HG02885 (cell line): ENCODE data around the gene ARMCX4.
"Not testable (repeated sequence)": the region's sequence is repeated elsewhere in the genome, so short reads cannot be mapped to it uniquely, and the experiment has no call there.

Experiments
- ATAC-seq: cut with Tn5 transposase; IDR thresholded peaks from one replicate; pipeline ENCODE4 v1.9.1; 2021; ENCODE audit warnings: mild to moderate bottlenecking; ENCODE audit not compliant: unreplicated experiment, poor library complexity

ARMCX4 gene

DNA sequence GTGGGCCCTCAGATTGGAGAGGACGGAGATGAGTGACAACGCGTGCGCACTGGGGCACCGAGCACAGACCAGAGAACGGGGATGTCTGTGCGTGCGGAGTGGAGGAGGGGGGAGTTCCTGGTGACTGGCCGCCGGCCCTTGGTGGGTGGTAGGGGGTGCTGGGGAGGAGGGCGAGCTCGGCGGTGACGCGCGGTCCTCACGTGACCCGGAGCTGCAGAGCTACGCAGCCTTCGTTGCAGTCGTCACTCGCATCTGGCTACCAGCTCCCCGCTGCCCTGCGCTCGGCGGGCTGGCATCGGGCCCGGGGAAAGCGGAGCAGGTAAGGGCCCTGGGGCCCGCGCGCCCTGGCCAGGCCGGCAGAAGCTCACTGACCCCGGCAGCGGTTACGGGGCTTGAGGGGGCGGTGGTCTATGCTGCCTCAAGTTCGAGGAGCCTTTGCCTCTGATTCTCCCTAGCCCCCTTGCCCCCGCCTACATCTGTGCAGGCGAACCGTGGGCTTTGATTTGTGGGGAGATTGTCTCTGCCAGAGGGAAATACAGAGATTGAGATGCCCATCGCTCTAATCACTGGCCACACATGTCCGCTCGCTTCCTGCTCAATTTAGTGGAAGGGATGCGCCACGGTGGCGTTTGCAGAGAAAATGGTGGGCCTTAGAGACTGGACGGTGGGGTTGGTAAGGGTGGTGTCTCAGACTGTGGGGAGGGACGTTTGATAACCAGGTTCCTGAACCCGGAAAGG, at the start of gene ARMCX4:
ARMCX4 (plus strand) TSS at position 245 of the 738 bp plus-strand sequence. CDS start 3,134 bp downstream, outside the sequence.
- no peak for ATAC-seq

DNA sequence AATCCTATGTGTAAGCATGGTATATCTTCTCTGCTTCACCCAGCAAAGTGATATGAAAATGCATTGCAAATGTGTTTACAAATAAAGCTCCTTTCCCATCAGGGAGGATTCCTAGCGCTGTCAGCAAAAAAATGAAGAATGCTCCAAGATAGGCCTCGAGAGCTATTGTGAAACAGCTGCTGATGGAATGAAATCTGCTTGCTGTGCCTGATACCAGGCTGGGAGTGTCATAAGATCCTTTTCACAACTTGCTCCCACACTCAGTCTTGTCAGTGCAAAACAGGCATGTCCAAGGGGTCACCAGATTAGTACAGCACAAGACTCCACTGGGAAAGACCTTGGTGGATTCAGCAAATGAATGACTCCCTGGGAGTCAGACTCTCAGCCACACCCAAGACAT, 43.2 kb upstream of the ARMCX4 start:
- no peak for ATAC-seq

DNA sequence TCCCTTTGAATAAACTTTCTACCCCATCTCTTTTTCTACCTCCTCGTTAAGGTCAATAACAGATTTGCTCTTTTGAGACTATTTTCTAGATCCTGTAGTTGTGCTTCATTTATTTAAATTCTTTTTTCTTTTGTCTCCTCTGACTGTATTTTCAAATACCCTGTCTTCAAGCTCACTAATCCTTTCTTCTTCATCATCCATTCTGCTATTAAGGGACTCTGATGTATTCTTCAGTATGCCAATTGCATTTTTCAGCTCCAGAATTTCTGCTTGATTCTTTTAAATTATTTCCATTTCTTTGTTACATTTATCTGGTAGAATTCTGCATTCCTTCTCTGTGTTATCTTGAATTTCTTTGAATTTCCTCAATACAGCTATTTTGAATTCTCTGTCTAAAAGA, 36.0 kb upstream of the ARMCX4 start:
- no peak for ATAC-seq

DNA sequence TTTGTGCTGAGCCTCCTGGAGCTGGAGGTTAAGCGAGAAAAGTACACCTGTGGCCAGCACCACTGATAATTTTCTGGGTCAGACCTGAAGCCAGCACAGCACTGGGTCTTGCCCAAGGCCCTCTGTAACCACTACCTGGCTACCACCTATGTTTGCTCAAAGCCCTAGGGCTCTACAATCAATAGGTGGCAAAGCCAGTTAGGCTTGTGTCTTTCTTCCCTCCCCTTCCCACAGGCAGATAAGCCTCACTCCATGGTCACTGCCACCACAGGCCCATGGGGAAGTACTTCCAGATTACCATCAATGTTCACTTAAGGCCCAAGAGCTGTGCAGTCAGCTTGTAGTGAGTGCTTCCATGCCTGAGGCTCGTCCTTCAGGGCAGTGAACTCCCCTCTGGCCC, 35.2 kb upstream of the ARMCX4 start:
- ATAC-seq: no peak

DNA sequence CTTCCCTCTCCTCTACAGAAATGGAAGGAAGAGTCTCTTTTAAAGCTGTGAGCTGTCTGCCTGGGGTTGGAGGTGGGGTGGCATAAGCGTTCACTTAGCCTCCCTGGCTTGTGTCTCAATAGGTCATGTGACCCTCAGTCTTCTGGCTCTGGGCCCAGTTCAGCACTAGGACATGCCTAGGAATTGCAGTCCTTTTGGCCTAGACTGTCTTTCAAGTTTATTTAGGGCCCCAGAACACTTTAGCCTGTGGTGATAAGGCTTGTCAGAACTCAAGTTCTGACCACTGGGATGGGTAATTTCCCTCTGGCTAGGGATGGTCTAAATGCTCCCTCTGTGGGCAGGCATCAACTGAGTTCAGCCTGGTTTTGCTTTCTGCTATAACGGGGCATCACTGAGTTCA, 34.3 kb upstream of the ARMCX4 start:
- no peak for ATAC-seq

DNA sequence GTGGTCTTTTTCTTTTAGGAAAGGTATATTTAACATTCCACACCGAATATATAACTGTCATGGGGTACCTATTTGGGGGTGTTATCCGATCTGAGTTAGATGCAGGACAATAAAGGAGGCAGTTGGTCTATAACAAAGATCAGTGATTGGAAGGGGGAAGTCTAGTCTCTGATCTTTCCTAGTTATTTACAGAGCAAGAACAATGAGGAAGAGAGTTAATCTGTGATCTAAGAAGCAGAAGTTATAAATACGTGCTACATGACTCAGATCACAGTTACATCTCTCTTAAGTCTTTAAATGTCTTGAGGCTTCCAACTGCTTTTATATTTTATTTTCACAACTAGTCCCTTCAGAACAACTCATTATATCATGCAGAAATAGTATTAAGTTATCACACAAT, 33.2 kb upstream of the ARMCX4 start:
- ATAC-seq: no peak

DNA sequence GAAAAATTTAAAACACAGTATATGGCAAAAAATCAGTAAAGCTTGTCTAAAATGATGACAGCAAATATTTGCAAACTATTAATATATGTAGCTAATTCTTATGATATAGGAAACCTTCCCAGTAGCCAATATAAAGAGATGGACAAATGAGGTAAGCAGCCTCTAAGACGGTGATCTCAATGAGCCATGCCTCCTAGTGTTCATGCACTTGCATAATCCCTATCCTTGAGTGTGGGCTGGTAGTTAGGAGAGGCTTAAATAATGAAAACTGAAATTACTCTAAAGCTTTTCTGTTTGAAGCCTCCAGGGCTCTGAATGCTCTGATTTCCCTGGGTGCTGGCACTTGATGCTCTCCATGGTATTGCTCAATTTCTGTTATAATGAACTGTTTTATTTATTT, 24.6 kb upstream of the ARMCX4 start:
- ATAC-seq: no peak

DNA sequence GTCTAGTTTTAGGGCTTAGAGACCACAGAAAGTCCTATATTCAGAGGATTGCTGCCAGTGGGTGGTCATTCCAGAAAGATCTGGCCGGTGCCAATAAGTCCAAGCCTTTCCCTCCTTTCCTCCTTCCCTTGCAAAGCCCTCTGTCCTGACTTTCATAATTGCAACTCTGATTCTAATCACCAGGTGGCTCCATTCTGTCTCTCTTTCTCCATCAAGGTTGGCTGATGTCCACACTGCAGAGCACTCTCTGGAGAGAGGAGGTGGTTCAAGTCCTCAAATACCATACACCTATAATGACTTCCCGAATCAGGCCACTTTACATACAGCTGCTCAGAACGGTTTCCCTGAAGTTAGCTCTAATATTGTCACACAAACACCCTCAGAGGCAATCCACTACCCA, 22.4 kb upstream of the ARMCX4 start:
- ATAC-seq: peak; percentile 58

DNA sequence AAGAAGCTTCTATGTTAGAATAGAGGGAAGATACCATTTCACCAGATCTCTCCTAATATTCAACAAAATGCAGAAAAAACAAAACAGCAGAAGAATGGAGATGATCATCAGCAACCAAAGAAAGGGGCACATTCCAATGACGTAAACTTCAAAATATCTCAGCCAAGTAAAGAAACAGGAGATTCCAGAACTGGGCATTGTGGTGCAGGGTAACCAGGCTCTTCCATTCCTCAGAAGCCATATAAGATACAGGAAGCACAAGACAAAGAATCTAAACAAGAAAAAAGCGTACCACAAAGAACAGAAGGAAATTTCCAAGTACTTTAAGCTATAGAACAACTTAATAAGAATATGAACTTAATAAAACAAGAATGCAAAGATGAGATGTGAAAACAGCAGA, 6.9 kb upstream of the ARMCX4 start:
- ATAC-seq: no peak

DNA sequence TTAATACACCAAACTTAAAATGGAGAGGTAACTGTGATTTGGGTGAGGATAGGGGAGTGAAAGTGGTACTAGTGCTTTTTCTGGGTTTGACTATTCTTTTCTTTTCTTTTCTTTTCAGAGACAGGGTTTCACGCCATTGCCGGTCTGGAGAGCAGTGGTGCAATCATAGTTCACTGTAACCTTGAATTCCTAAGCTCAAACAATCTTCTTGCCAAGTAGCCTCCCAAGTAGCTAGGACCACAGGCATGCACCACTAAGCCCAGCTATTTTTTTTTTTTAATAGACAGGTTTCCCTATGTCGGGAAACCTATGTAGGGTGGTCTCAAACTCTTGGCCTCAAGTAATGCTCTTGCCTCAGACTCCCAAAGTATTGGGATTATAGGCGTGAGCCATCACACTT, 3.0 kb upstream of the ARMCX4 start:
- ATAC-seq: no peak

DNA sequence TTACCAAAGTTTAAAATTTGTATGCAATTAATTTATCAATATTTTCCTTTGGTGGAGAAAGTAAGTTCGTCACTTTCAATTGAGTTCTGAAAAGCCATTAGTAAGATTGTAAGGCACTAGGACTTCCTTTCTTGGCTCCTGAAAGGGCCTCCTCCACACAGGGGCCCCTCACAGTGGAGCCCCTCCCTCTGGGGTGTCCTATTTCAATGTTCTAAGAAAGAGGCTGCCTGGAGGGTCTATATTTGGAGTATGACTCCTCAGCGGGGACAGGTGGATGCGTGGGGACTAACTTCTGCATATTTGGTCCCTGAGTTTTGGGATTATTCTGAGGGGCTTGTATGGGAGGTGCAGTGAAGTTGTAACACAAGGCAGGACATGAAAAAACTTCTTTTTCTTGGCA, 1.6 kb upstream of the ARMCX4 start:
- ATAC-seq: no peak

DNA sequence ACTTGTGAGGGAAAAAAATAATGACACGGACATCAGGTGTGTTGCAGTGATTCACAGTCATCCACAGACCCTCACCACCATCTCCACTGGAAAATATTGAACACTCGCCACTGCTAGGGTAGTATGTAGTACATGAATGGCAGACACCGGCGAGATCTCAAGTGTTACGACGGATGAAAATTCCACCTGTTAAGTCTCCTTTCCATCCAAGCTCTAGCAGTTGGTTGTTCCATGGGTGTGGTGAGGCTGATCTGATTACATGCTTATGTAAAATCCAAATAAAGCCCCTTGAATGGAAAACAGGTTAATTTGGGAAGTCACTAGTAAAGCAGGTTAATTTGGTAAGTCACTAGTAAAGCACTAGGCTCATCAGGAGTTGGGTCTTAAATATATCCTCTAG, 1.1 kb upstream of the ARMCX4 start:
- no peak for ATAC-seq

DNA sequence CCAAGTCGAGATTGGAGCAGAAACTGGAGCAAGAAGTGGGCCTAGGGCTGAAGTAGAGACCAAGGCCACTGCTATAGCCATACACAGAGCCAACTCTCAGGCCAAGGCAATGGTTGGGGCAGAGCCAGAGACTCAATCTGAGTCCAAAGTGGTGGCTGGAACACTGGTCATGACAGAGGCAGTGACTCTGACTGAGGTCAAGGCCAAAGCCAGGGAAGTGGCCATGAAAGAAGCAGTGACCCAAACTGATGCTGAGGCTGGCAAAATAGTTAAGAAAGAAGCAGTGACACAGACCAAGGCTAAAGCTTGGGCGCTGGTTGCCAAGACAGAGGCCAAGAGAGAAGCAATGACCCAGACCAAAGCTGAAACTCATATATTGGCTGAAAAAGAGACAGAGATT, 3.5 kb downstream of the ARMCX4 start:
- ATAC-seq: no peak

DNA sequence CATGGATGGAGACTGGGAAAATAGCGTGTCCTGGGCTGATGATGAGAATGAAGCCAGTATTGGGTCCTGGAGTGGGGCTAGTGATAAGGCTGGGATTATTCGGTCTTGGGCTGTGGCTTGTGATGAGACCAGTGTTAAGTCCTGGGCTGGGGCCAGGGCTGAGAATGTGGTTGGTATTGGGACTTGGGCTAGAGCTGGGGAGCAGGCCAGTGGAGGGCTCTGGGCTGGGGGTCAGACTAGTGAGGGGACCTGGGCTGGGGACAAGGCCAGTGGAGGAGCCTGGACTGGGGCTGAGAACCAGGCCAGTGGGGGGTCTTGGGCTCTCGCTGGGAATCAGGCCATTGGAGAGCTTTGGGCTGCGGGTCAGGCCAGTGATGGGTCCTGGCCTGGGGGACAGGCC, 6.7 kb downstream of the ARMCX4 start:
- ATAC-seq: no peak

DNA sequence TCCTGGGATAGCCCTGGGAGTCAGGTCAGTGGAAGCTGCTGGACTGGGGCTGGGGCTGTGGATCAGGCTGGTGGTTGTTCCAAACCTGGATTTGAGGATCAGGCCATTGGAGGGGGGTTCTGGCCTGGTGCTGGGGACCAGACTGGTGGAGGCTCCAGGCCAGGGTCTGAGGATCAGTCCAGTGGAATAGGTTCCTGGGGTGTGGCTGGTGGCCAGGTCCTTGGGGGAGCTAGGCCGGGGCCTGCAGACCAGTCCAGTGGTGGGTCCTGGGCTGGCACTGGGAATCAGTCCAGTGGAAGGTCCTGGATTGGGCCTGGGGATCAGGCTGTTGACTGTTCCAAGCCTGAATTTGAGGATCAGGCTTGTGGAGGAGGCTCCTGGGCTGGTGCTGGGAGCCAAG, 8.0 kb downstream of the ARMCX4 start:
- no peak for ATAC-seq

DNA sequence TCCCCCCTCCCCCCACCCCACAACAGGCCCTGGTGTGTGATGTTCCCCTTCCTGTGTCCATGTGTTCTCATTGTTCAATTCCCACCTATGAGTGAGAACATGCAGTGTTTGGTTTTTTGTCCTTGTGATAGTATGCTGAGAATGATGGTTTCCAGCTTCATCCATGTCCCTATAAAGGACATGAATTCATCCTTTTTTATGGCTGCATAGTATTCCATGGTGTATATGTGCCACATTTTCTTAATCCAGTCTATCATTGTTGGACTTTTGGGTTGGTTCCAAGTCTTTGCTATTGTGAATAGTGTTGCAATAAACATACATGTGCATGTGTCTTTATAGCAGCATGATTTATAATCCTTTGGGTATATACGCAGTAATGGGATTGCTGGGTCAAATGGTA, 17.7 kb downstream of the ARMCX4 start:
- not testable (repeated sequence) for ATAC-seq

DNA sequence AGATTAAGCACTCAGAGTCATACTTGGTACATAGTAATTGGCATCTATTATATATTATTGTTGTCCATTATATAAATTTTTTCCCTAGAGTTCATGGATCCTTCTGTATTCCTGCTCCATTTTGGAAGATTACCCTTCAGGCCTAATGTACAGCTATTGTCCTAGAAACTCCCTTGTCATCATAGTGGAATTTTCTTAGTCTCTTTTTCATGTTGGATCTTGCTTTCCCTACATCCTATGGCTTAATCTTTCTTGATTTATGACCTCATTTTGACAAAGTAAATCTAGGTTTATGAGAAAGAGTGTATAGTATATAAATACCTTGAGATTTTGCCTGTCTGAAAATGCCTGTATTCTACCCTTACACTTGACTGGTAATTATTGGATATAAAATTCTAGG, 22.1 kb downstream of the ARMCX4 start:
- ATAC-seq: no peak

DNA sequence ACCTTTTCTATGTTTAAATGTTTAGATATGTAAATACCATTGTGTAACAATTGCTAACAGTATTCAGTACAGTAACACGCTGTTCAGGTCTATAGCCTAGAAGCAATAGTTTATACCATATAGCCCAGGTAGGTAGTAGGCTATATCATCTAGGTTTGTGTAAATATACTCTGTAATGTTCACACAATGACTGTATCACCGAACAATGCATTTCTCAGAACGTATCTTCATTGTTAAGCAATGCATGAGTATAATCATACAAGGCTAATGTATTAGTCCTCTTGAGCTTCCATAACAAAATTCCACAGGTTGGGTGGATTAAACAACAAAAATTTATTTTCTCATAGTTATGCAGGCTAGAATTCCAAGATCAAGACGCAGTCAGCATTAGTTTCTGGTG, 22.7 kb downstream of the ARMCX4 start:
- no peak for ATAC-seq

DNA sequence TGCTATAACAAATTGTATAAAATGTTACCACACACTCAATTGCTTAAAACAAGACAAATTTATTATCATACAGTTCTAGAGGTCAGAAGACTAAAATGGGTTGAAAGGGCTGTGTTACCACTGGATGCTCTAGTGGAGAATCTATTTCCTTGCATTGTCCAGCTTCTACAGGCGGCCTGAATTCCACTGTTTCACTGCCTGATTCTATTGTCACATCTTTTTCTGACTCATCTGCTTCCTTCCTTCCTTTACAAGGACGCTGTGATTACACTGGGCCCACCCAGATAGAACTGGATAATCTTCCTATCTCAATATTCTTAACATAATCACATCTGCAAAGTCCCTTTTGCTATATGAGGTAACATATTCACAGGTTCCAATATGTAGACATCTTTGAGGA, 45.7 kb downstream of the ARMCX4 start:
- no peak for ATAC-seq
